Neural progenitor cell (in vitro differentiated cells): Measurements from ENCODE around the gene MIEF1. TPM values are rescaled to one million over a fixed set of nuclear protein-coding genes. Genes with fewer than 3 reads are reported as not detected.

Experiments
- DNase-seq: peaks from one replicate; pipeline ENCODE4 v3.0.0-alpha.2; 2016; ENCODE audit warnings: low spot score
- H2AFZ ChIP-seq: fragments of 200-600 bp; sonication (generic); replicated peaks from 2 replicates; pipeline ENCODE4 v1.6.1; 2016; ENCODE audit warnings: antibody characterized with exemption
- H3F3A ChIP-seq: fragments of 200-600 bp; sonication (generic); 2 replicates; pipeline ENCODE4 v1.6.1; 2016; ENCODE audit warnings: antibody characterized with exemption, low read depth
- H3K27ac ChIP-seq: fragments of 200-600 bp; sonication (generic); 2 replicates; pipeline ENCODE4 v1.5.1; 2016; ENCODE audit warnings: mild to moderate bottlenecking
- H3K27me3 ChIP-seq: fragments of 200-600 bp; sonication (generic); 2 replicates; pipeline ENCODE4 v1.6.1; 2016; ENCODE audit warnings: mild to moderate bottlenecking, moderate library complexity
- H3K36me3 ChIP-seq: fragments of 200-600 bp; sonication (generic); 2 replicates; pipeline ENCODE4 v1.5.1; 2016
- H3K4me1 ChIP-seq: fragments of 200-600 bp; sonication (generic); 2 replicates; pipeline ENCODE4 v1.6.1; 2016; ENCODE audit warnings: mixed run types
- H3K4me2 ChIP-seq: fragments of 200-600 bp; sonication (generic); 2 replicates; pipeline ENCODE4 v1.6.1; 2016
- H3K4me3 ChIP-seq: fragments of 200-600 bp; sonication (generic); 2 replicates; pipeline ENCODE4 v1.5.1; 2016
- H3K79me2 ChIP-seq: fragments of 200-600 bp; sonication (generic); 2 replicates; pipeline ENCODE4 v1.6.1; 2016; ENCODE audit warnings: low read depth
- H3K9ac ChIP-seq: fragments of 200-600 bp; sonication (generic); 2 replicates; pipeline ENCODE4 v1.6.1; 2016
- H3K9me3 ChIP-seq: fragments of 200-600 bp; sonication (generic); 2 replicates; pipeline ENCODE4 v1.5.1; 2016; ENCODE audit warnings: low read depth
- H4K20me1 ChIP-seq: fragments of 200-600 bp; sonication (generic); 2 replicates; pipeline ENCODE4 v1.6.1; 2016; ENCODE audit warnings: low read depth
- H3K27ac Mint-ChIP-seq: 3 replicates; pipeline ENCODE4 v1.8.0; 2021; ENCODE audit warnings: mixed read lengths
- H3K27me3 Mint-ChIP-seq: 2 replicates; pipeline ENCODE4 v1.8.0; 2022; ENCODE audit warnings: low read depth, mild to moderate bottlenecking, inconsistent platforms, moderate library complexity, mixed read lengths; ENCODE audit not compliant: insufficient read depth
- H3K36me3 Mint-ChIP-seq: 3 replicates; pipeline ENCODE4 v1.8.0; 2021; ENCODE audit warnings: mixed read lengths
- H3K4me1 Mint-ChIP-seq: 3 replicates; pipeline ENCODE4 v1.8.0; 2021; ENCODE audit warnings: mixed read lengths
- H3K4me3 Mint-ChIP-seq: 3 replicates; pipeline ENCODE4 v1.8.0; 2021; ENCODE audit warnings: mild to moderate bottlenecking, moderate library complexity, mixed read lengths
- H3K9me3 Mint-ChIP-seq: 3 replicates; pipeline ENCODE4 v1.8.0; 2020; ENCODE audit warnings: mixed read lengths
- CTCF ChIP-seq: fragments of 200-600 bp; sonication (generic); IDR thresholded peaks from 2 replicates; pipeline ENCODE4 v1.5.1; 2017; ENCODE audit warnings: antibody characterized with exemption, mild to moderate bottlenecking
- EZH2 ChIP-seq: fragments of 200-600 bp; sonication (generic); IDR thresholded peaks from 2 replicates; pipeline ENCODE4 v1.6.1; 2017; ENCODE audit warnings: antibody characterized with exemption, mild to moderate bottlenecking, moderate library complexity
- EZH2phosphoT487 ChIP-seq: fragments of 200-600 bp; sonication (generic); IDR thresholded peaks from 2 replicates; pipeline ENCODE4 v1.6.1; 2017; ENCODE audit warnings: antibody characterized with exemption
- total RNA-seq: library from RNA; depleted of rRNA; stranded (reverse); fragments of >200 nt; gene quantifications from 2 replicates; pipeline ENCODE4 v1.2.3, GENCODE V29; 2015; ENCODE audit warnings: low replicate concordance

MIEF1 gene
- total RNA-seq, 1 donor from 2014 or later, result 22.0 TPM

- Histone ChIP-seq H3K9me3 (no peaks in the 10 kb centered on the region), H4K20me1 (peaks cover 11% of the 10 kb centered on the region), H3K4me2 (peak overlapping the region; percentile 63), H3K9ac (no peak overlapping the region), H3K4me3 (peak overlapping the region; percentile 27), H3F3A (peaks cover 27% of the 10 kb centered on the region), H3K4me1 (peaks cover 23% of the 10 kb centered on the region), H3K79me2 (peaks cover 21% of the 10 kb centered on the region), H3K27ac (no peak overlapping the region), H3K27me3 (no peaks in the 10 kb centered on the region), H3K36me3 (no peaks in the 10 kb centered on the region), H2AFZ (peak overlapping the region; percentile 61)
- peaks cover 2% of the 10 kb centered on the region for H3K27me3 Mint-ChIP-seq
- H3K36me3 Mint-ChIP-seq, result no peaks in the 10 kb centered on the region
- no peak overlapping the region for H3K4me3 Mint-ChIP-seq
- H3K9me3 Mint-ChIP-seq, result no peaks in the 10 kb centered on the region
- H3K27ac Mint-ChIP-seq, result no peak overlapping the region
- TF ChIP-seq CTCF (no peak), EZH2phosphoT487 (no peak), EZH2 (no peak)
- no peak for DNase-seq
- peaks cover 23% of the 10 kb centered on the region for H3K4me1 Mint-ChIP-seq
Observed at GRCh38 chr22:39535357-39535725, 33.3 kb downstream of the MIEF1 start.

DNA sequence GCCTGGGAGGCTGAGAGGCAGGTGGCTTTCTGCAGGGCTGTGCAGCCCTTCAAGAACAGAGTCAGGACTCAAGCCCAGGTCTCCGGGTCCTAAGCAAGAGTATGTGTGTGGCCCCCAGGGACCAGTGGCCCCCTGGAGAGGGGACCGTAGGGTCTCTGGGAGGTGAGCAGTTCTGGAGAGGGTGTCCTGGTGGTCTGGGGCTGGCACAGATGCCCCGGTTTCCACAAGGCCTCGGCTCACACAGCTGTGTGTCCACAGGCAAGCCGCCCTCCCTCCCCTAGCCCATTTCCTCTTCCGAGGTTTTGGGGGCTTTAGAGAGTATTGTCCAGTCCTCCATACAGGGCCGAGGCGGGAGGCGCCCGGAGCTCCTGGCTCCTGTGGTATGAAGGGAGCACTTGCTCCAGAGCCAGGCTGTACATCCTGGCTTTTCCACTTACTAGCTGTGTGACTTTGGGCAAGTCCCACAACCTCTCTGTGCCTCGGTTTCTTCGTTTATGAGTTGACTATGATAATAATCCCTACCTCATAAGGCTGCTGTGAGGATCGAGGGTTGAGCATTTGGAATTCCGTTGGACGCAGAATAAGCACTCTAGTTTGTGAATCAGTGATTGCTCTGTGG, 33.9 kb downstream of the MIEF1 start:
- Histone ChIP-seq H3K4me1 (peaks cover 23% of the 10 kb centered on the region), H3K4me2 (no peak overlapping the region), H3K9me3 (no peaks in the 10 kb centered on the region), H4K20me1 (peaks cover 6% of the 10 kb centered on the region), H3K4me3 (no peak overlapping the region), H3K27me3 (no peaks in the 10 kb centered on the region), H2AFZ (no peak overlapping the region), H3F3A (peaks cover 22% of the 10 kb centered on the region), H3K9ac (no peak overlapping the region), H3K36me3 (no peaks in the 10 kb centered on the region), H3K79me2 (peaks cover 15% of the 10 kb centered on the region), H3K27ac (no peak overlapping the region)
- no peak overlapping the region for H3K27ac Mint-ChIP-seq
- DNase-seq, result no peak
- peaks cover 19% of the 10 kb centered on the region for H3K4me1 Mint-ChIP-seq
- H3K36me3 Mint-ChIP-seq, result no peaks in the 10 kb centered on the region
- no peak for TF ChIP-seq EZH2
- no peak for TF ChIP-seq EZH2phosphoT487
- no peak for TF ChIP-seq CTCF
- H3K4me3 Mint-ChIP-seq, result no peak overlapping the region
- H3K27me3 Mint-ChIP-seq, result peaks cover 4% of the 10 kb centered on the region
- no peaks in the 10 kb centered on the region for H3K9me3 Mint-ChIP-seq

DNA sequence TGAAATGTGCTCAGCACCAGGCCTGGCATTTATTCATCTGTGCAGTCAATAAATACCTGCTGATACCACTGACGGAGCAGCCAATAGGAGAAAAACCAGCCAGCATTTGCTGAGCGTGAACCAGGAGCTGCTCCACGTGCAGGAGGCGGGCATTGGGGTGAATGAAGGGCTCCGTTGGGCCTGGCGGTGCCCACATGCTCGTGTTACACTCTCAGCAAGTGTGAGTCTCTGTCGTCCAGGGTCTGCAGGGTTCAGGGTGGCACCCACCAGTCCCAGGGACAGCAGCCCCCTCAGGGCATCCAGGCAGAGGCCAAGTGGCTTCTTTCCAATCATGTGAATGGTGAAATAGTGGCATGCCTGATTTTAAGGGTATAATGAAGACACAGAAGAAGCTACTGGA, 34.6 kb downstream of the MIEF1 start:
- H3K36me3 ChIP-seq, result no peaks in the 10 kb centered on the region
- no peak overlapping the region for H3K4me3 ChIP-seq
- H2AFZ ChIP-seq, result no peak overlapping the region
- Mint-ChIP-seq H3K27ac (no peak overlapping the region), H3K4me3 (no peak overlapping the region), H3K27me3 (peaks cover 4% of the 10 kb centered on the region), H3K4me1 (peaks cover 13% of the 10 kb centered on the region), H3K9me3 (no peaks in the 10 kb centered on the region), H3K36me3 (no peaks in the 10 kb centered on the region)
- no peak for TF ChIP-seq EZH2
- no peak for TF ChIP-seq CTCF
- TF ChIP-seq EZH2phosphoT487, result no peak
- no peak overlapping the region for H3K9ac ChIP-seq
- no peak overlapping the region for H3K4me2 ChIP-seq
- H3K27ac ChIP-seq, result no peak overlapping the region
- DNase-seq, result no peak
- H3K9me3 ChIP-seq, result no peaks in the 10 kb centered on the region
- H3F3A ChIP-seq, result peaks cover 17% of the 10 kb centered on the region
- H3K79me2 ChIP-seq, result peaks cover 7% of the 10 kb centered on the region
- no peaks in the 10 kb centered on the region for H3K27me3 ChIP-seq
- H3K4me1 ChIP-seq, result peaks cover 16% of the 10 kb centered on the region
- no peaks in the 10 kb centered on the region for H4K20me1 ChIP-seq
